ENCODE data around the gene ETDB.
"Not testable (repeated sequence)": the region's sequence is repeated elsewhere in the genome, so short reads cannot be mapped to it uniquely, and the experiment has no call there.

ETDB gene

GRCh38 chrX:135120056-135120576, at the start of gene ETDB:
Gene ETDB (minus strand): TSS chrX:135120526. CDS start chrX:135119261, 1,265 bp downstream.
- not testable (repeated sequence) for H3K36me3 Mint-ChIP-seq (ENCODE audit: insufficient read depth); H3K4me3 Mint-ChIP-seq; H3K27me3 Mint-ChIP-seq; H3K4me1 Mint-ChIP-seq; H3K9me3 Mint-ChIP-seq; DNase-seq (ENCODE audit: low spot score in 2 of 2); ATAC-seq (replicated peaks; ENCODE audit: extremely low read depth, poor library complexity, severe bottlenecking); H3K27ac Mint-ChIP-seq (ENCODE audit: low read depth)

- H3K27me3 Mint-ChIP-seq = peaks cover 16% of the 10 kb centered on the region
- not testable (repeated sequence) for ATAC-seq (replicated peaks; ENCODE audit: extremely low read depth, poor library complexity, severe bottlenecking); H3K4me3 Mint-ChIP-seq; DNase-seq (ENCODE audit: low spot score in 2 of 2); H3K4me1 Mint-ChIP-seq; H3K9me3 Mint-ChIP-seq; H3K27ac Mint-ChIP-seq (ENCODE audit: low read depth); H3K36me3 Mint-ChIP-seq (ENCODE audit: insufficient read depth)
Measured at GRCh38 chrX:135169534-135169933, 49.2 kb upstream of the ETDB start.

- ATAC-seq (replicated peaks; ENCODE audit: extremely low read depth, poor library complexity, severe bottlenecking) (no peak), DNase-seq (ENCODE audit: low spot score in 2 of 2) (no peak)
- no peak overlapping the region for H3K27ac Mint-ChIP-seq (ENCODE audit: low read depth)
- H3K4me1 Mint-ChIP-seq = peaks cover 5% of the 10 kb centered on the region
- H3K27me3 Mint-ChIP-seq = peaks cover 6% of the 10 kb centered on the region
- H3K9me3 Mint-ChIP-seq = no peaks in the 10 kb centered on the region
- no peaks in the 10 kb centered on the region for H3K36me3 Mint-ChIP-seq (ENCODE audit: insufficient read depth)
- H3K4me3 Mint-ChIP-seq = no peak overlapping the region
Measured at GRCh38 chrX:135168486-135168885, 48.2 kb upstream of the ETDB start.

- not testable (repeated sequence) for ATAC-seq (replicated peaks; ENCODE audit: extremely low read depth, poor library complexity, severe bottlenecking); H3K27me3 Mint-ChIP-seq; H3K27ac Mint-ChIP-seq (ENCODE audit: low read depth); H3K4me3 Mint-ChIP-seq; H3K4me1 Mint-ChIP-seq; DNase-seq (ENCODE audit: low spot score in 2 of 2); H3K9me3 Mint-ChIP-seq; H3K36me3 Mint-ChIP-seq (ENCODE audit: insufficient read depth)
Measured at GRCh38 chrX:135154688-135155087, 34.4 kb upstream of the ETDB start.

GRCh38 chrX:135126145-135126544, 5.8 kb upstream of the ETDB start:
- H3K4me3 Mint-ChIP-seq; ATAC-seq (replicated peaks; ENCODE audit: extremely low read depth, poor library complexity, severe bottlenecking); H3K36me3 Mint-ChIP-seq (ENCODE audit: insufficient read depth); DNase-seq (ENCODE audit: low spot score in 2 of 2); H3K4me1 Mint-ChIP-seq; H3K9me3 Mint-ChIP-seq; H3K27me3 Mint-ChIP-seq; H3K27ac Mint-ChIP-seq (ENCODE audit: low read depth): not testable (repeated sequence)

GRCh38 chrX:135116064-135116463, 4.3 kb downstream of the ETDB start:
- ATAC-seq (replicated peaks; ENCODE audit: extremely low read depth, poor library complexity, severe bottlenecking); H3K27ac Mint-ChIP-seq (ENCODE audit: low read depth); H3K4me1 Mint-ChIP-seq; H3K9me3 Mint-ChIP-seq; H3K27me3 Mint-ChIP-seq; DNase-seq (ENCODE audit: low spot score in 2 of 2); H3K36me3 Mint-ChIP-seq (ENCODE audit: insufficient read depth); H3K4me3 Mint-ChIP-seq: not testable (repeated sequence)

- no peaks in the 10 kb centered on the region for H3K36me3 Mint-ChIP-seq (ENCODE audit: insufficient read depth)
- DNase-seq (ENCODE audit: low spot score in 2 of 2) (no peak), ATAC-seq (replicated peaks; ENCODE audit: extremely low read depth, poor library complexity, severe bottlenecking) (no peak)
- no peak overlapping the region for H3K4me3 Mint-ChIP-seq
- peaks cover under 1% of the 10 kb centered on the region for H3K27me3 Mint-ChIP-seq
- no peaks in the 10 kb centered on the region for H3K9me3 Mint-ChIP-seq
- no peaks in the 10 kb centered on the region for H3K4me1 Mint-ChIP-seq
- H3K27ac Mint-ChIP-seq (ENCODE audit: low read depth) = no peak overlapping the region
Measured at GRCh38 chrX:135114392-135114791, 5.9 kb downstream of the ETDB start.

GRCh38 chrX:135112743-135113142, 7.6 kb downstream of the ETDB start:
- DNase-seq (ENCODE audit: low spot score in 2 of 2) (no peak), ATAC-seq (replicated peaks; ENCODE audit: extremely low read depth, poor library complexity, severe bottlenecking) (no peak)
- no peak overlapping the region for H3K27ac Mint-ChIP-seq (ENCODE audit: low read depth)
- H3K9me3 Mint-ChIP-seq = no peaks in the 10 kb centered on the region
- peaks cover 15% of the 10 kb centered on the region for H3K27me3 Mint-ChIP-seq
- H3K4me3 Mint-ChIP-seq = no peak overlapping the region
- H3K4me1 Mint-ChIP-seq = no peaks in the 10 kb centered on the region
- no peaks in the 10 kb centered on the region for H3K36me3 Mint-ChIP-seq (ENCODE audit: insufficient read depth)

GRCh38 chrX:135112096-135112729, 8.1 kb downstream of the ETDB start:
- Mint-ChIP-seq H3K4me3 (no peak overlapping the region), H3K4me1 (no peaks in the 10 kb centered on the region), H3K27me3 (peaks cover 15% of the 10 kb centered on the region), H3K9me3 (no peaks in the 10 kb centered on the region), H3K27ac (ENCODE audit: low read depth) (no peak overlapping the region), H3K36me3 (ENCODE audit: insufficient read depth) (no peaks in the 10 kb centered on the region)
- ATAC-seq (replicated peaks; ENCODE audit: extremely low read depth, poor library complexity, severe bottlenecking) = no peak
- DNase-seq (ENCODE audit: low spot score in 2 of 2) = no peak

- H3K9me3 Mint-ChIP-seq = no peaks in the 10 kb centered on the region
- H3K4me3 Mint-ChIP-seq = no peak overlapping the region
- H3K27ac Mint-ChIP-seq (ENCODE audit: low read depth) = no peak overlapping the region
- no peaks in the 10 kb centered on the region for H3K36me3 Mint-ChIP-seq (ENCODE audit: insufficient read depth)
- DNase-seq (ENCODE audit: low spot score in 2 of 2) (no peak), ATAC-seq (replicated peaks; ENCODE audit: extremely low read depth, poor library complexity, severe bottlenecking) (no peak)
- no peaks in the 10 kb centered on the region for H3K4me1 Mint-ChIP-seq
- H3K27me3 Mint-ChIP-seq = peaks cover 23% of the 10 kb centered on the region
Measured at GRCh38 chrX:135109554-135109953, 10.8 kb downstream of the ETDB start.

GRCh38 chrX:135099493-135099783, 20.9 kb downstream of the ETDB start:
- no peak overlapping the region for H3K27ac Mint-ChIP-seq (ENCODE audit: low read depth)

GRCh38 chrX:135097196-135097744, 23.1 kb downstream of the ETDB start:
- peaks cover 14% of the 10 kb centered on the region for H3K4me1 Mint-ChIP-seq
- not testable (repeated sequence) for H3K27ac Mint-ChIP-seq (ENCODE audit: low read depth); DNase-seq (ENCODE audit: low spot score in 2 of 2); H3K9me3 Mint-ChIP-seq; ATAC-seq (replicated peaks; ENCODE audit: extremely low read depth, poor library complexity, severe bottlenecking); H3K36me3 Mint-ChIP-seq (ENCODE audit: insufficient read depth)
- peaks cover 11% of the 10 kb centered on the region for H3K27me3 Mint-ChIP-seq
- H3K4me3 Mint-ChIP-seq = peak overlapping the region; percentile 71

More at GRCh38 chrX:135099493-135099783, 20.9 kb downstream of the ETDB start:
- Mint-ChIP-seq H3K4me1 (peaks cover 14% of the 10 kb centered on the region), H3K9me3 (no peaks in the 10 kb centered on the region), H3K27me3 (peaks cover 11% of the 10 kb centered on the region), H3K4me3 (peak overlapping the region; percentile 71), H3K36me3 (ENCODE audit: insufficient read depth) (no peaks in the 10 kb centered on the region)
- DNase-seq (ENCODE audit: low spot score in 2 of 2) = no peak
- no peak for ATAC-seq (replicated peaks; ENCODE audit: extremely low read depth, poor library complexity, severe bottlenecking)

GRCh38 chrX:135095715-135096114, 24.6 kb downstream of the ETDB start:
- ATAC-seq (replicated peaks; ENCODE audit: extremely low read depth, poor library complexity, severe bottlenecking) (no peak), DNase-seq (ENCODE audit: low spot score in 2 of 2) (no peak)
- Mint-ChIP-seq H3K27me3 (peaks cover 11% of the 10 kb centered on the region), H3K36me3 (ENCODE audit: insufficient read depth) (no peaks in the 10 kb centered on the region), H3K9me3 (no peaks in the 10 kb centered on the region), H3K27ac (ENCODE audit: low read depth) (no peak overlapping the region), H3K4me3 (no peak overlapping the region), H3K4me1 (peaks cover 14% of the 10 kb centered on the region)
